GM21381 (cell line): ENCODE results near the gene SRD5A2.

Source experiments
- ATAC-seq: cut with Tn5 transposase; IDR thresholded peaks from one replicate; pipeline ENCODE4 v1.9.1; 2021; ENCODE audit warnings: mild to moderate bottlenecking, moderate library complexity; ENCODE audit not compliant: unreplicated experiment

SRD5A2 gene

GRCh38 chr2:31474296-31474695 lies 106.4 kb downstream of the SRD5A2 start:
- no peak for ATAC-seq
